Astrocyte of the hippocampus (primary cell): ENCODE results near the gene MLXIPL.
"Not testable (repeated sequence)": the region's sequence is repeated elsewhere in the genome, so short reads cannot be mapped to it uniquely, and the experiment has no call there.

Experiments used
- DNase-seq: peaks from one replicate; pipeline ENCODE4 v3.0.0; 2011; ENCODE audit warnings: low read depth, low spot score

The MLXIPL gene

DNA sequence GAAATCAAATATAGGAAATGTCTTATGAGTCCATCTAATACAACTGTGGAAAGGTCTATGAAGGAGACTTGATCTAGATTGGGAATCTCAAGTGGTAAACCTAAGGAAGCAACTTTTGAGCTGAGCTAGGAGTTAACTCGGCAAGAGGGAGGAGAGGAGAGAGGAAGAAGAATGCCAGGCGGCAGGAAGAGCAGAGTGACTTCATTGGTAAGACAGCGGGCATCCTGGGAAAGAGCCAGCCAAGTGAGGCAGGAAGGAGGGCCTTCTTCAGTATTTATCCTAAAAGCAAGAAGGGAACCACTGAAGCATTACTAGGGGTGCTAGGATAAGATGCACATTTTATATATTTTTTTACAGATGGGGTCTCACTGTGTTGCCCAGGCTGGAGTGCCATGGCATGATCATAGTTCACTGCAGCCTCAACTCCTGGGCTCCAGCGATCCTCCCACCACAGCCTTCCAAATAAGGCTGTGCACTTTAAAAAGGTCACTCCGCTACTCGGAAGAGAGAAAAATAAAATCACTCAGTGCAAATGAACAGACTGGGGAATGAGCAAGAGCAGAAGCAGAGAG is 68.8 kb downstream of the MLXIPL start:
- no peak for DNase-seq

DNA sequence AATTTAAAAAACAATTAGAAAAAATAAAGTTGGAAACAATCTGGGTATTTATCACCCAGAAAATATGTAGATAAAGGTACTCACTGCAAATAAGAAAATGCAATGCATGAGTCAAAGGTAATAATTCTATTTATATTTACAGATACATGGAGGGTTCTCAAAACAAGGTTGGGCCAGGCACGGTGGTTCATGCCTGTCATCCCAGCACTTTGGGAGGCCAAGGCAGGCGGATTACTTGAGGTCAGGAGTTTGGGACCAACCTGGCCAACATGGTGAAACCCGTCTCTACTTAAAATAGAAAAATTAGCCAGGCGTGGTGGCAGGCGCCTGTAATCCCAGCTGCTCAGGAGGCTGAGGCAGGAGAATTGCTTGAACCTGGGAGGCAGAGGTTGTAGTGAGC is 74.2 kb downstream of the MLXIPL start:
- not testable (repeated sequence) for DNase-seq

DNA sequence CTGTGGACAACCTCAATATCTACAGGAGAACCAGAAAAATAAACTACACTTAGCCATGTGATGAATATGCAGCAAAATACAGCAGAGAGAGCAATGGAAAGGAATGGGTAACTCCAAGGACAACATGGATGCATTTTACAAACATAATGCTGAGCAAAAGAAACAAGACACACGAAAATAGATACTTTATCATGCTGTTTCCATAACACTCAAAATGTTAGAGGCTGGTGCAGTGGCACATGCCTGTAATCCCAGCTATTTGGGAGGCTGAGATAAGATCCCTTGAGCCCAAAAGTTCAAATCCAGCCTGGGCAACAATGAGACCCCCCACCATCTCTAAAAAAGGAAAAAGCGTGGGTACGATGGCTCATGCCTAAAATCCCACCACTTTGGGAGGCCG is 75.1 kb downstream of the MLXIPL start:
- no peak for DNase-seq

DNA sequence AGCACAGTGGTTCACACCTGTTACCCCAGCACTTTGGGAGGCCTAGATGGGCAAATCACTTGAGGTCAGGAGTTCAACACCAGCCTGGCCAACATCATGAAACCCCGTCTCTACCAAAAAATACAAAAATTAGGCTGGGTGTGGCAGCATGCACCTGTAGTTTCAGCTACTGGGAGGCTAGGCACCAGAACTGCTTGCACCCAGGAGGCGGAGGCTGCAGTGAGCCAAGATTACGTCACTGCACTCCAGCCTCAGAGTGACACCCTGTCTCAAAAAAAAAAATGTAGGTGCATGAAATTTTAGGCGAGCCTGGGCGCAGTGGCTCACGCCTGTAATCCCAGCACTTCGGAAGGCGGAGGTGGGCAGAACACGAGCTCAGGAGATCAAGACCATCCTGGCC is 76.5 kb downstream of the MLXIPL start:
- no peak for DNase-seq

DNA sequence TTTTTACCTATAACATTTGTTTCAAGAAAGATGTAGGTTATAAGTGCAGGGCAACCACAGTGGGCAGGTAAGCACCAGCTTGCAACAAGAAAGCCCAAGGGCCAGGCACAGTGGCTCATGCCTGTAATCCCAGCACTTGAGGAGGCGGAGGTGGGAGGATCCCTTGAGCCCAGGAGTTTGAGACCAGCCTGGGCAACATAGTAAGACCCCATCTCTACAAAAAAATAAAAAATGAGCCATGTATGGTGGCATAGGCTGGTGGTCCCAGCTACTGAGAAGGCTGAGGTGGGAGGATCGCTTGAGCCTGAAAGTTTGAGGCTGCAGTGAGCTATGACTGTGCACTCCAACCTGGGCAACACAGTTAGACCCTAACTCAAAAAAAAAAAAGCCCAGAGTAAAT is 79.6 kb downstream of the MLXIPL start:
- DNase-seq, result no peak
